Jurkat, Clone E6-1 (cell line): ENCODE data around the gene RCL1.

ENCODE experiments used
- DNase-seq: peaks from one replicate; pipeline ENCODE4 v3.0.0-alpha.2; 2011; ENCODE audit warnings: low read depth, low spot score
- H3K4me3 ChIP-seq: 2 replicates; pipeline ENCODE4 v1.5.1; 2011; ENCODE audit warnings: mild to moderate bottlenecking, low read length, control low read depth, moderate library complexity

The RCL1 gene

GRCh38 chr9:4804531-4805016 is 11.8 kb downstream of the RCL1 start:
- no peak overlapping the region for H3K4me3 ChIP-seq
- DNase-seq = no peak

GRCh38 chr9:4805191-4805918 is 12.6 kb downstream of the RCL1 start:
- H3K4me3 ChIP-seq = no peak overlapping the region
- no peak for DNase-seq

DNA sequence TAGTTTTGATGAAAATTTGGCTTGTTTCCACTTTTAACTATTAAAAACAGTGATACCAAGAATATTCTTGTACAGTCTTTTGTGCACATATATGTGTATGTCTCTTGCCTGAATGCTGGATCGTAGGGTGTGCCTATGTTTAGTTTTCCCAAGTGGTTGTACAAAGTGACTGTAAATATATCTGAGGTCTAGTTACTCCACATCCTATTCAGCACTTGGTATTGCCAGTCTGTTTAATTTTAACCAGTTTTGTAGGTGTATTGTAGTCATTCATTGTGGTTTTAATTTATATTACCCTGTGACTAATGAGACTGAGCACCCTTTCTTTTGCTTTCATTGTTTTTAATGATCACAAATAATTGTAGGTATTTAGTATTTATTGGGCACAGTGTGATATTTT is 17.8 kb downstream of the RCL1 start:
- no peak overlapping the region for H3K4me3 ChIP-seq
- no peak for DNase-seq

GRCh38 chr9:4811824-4812223 is 19.1 kb downstream of the RCL1 start:
- H3K4me3 ChIP-seq = no peak overlapping the region
- DNase-seq = no peak

DNA sequence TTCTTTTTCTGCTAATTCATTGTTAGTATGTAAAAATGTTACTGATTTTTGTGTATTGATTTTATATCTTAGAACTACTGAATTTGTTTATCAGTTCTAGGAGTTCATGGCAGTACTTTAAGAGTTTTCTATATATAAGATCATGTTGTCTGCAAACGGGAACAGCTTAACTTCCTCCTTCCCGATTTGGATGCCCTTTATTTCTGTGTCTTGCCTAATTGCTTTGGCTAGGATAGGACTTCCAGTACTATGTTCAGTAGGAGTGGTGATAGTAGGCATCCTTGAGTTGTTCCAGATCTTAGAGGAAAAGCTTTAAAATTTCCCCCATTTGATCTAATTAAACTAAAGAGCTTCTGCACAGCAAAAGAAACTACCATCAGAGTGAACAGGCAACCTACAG is 20.1 kb downstream of the RCL1 start:
- no peak for DNase-seq

GRCh38 chr9:4814913-4815312 is 22.2 kb downstream of the RCL1 start:
- no peak overlapping the region for H3K4me3 ChIP-seq
- DNase-seq = no peak

More for the DNA sequence above, 20.1 kb downstream of the RCL1 start:
- H3K4me3 ChIP-seq = no peak overlapping the region

DNA sequence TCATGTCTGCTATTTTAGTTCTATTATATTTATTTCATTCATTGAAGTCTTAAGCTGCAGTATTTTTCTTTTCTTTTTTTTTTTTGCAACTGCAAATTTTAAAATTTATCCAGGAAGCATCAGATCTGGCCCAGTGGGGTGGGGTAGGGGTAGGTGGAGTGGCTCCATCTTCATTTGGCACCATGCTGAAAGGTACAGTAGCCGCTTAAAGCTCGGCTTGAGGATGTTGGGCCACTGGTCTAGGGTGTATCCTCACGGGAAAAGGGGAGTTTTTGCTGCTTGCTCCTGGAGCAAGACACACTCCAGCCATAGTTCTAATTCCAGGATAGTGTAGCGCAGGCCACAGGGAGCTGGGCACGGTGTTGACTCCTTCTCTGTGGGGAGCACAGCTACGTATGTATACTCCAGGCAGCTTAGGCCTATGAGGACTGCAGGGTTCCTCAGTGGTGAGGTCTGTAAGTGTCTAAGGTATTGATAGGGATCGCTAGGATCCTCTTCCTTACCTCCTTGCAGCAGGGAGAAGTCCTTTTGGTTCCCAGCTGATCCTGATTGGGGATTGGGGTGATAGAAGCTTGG is 22.7 kb downstream of the RCL1 start:
- DNase-seq = no peak
- no peak overlapping the region for H3K4me3 ChIP-seq

DNA sequence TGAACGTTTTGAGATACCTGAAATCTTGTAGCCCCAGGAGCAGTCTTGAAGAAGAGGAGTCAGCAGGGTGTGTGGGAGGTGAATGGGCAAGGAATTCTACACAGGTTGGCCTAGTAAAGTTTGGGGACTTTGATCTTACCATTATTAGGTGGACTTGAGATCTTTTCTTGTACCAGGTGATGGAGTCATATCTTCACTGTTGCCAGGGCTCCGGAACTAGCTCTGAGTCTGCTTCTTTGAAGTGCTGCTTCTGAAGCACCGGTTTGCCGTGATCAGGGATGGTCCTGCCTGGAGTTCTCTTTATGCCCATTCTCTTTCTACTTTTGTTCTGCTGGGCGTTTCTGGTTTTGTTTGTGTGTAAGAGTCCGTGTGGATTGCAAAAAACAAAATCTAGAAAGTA is 27.4 kb downstream of the RCL1 start:
- DNase-seq = no peak
- H3K4me3 ChIP-seq = no peak overlapping the region

DNA sequence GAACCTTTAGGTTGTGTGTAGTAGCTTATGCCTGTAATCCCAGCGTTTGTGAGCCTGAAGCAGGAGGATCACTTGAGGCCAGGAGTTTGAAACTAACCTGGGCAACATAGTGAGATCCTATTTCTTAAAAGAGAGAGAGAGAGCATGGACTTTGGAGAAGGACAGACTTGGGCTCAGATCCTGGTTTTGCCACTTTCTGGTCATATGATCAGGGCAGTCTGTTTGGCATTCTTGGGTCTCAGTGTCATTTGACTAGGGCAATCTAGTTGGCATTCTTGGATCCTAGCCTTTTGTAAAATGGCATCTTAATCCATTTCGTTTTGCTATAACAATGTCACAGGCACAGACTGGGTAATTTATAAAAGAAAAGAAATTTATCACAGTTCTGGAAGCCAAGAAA is 28.4 kb downstream of the RCL1 start:
- no peak for DNase-seq
- no peak overlapping the region for H3K4me3 ChIP-seq

DNA sequence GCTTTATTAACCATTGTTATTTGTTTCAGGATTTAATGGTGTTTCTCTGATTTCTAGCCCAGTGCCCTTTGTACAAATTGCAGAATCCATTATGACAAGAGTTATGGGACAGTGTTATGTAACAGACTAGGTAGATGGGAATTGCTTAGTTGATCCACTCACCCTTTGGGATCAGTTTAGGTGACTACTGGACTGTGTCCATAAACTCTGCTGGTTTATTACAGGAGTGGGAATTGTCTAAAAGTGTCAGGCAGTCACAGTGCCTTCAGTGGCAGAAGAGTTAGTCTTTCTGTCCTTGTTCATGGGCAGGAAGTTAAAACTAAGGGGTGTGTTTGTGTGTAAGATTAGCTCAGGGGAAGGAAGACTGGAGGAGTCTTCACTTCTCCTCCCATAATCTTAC is 29.3 kb downstream of the RCL1 start:
- no peak overlapping the region for H3K4me3 ChIP-seq
- no peak for DNase-seq

- DNase-seq = no peak
- H3K4me3 ChIP-seq = no peak overlapping the region
Observed at GRCh38 chr9:4826417-4827166, 33.8 kb downstream of the RCL1 start.

DNA sequence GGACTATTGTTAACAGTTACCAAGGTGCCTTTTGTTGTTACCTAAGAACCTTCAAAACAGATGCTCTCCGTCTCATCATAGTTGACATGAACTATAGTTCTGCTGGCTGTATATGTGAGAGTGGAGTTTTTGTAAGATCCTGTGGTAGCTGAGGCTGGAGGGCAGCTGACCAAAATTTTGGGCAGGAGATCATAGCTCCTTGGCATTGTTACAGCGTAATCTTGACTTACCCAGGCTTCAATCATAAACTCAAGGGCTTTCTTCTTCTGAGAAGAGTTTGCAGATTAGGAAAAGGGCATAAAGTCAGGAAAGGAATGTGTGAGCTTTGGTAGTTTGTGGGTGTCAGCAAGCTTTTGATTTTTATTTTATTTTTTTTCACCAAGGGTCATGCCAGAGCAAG is 34.5 kb downstream of the RCL1 start:
- no peak for DNase-seq
- no peak overlapping the region for H3K4me3 ChIP-seq

DNA sequence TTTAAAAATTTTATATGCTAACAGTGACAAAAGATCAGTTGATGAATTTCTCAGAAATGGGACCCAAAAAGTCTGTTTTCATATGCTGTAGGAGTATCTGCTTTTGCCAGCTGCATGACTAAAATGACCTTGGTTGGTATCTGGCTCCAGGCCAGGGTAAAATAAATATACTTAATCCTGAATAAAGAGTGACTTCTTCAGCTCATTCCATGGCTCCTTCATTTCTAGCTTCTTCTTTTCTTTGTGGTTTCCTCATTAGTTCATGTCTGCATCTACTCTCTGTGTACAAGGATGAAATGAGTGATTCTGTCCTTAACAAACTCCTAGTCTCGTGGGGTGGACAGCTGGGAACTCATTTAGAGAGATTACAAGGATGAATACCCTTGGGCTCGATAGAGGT is 36.0 kb downstream of the RCL1 start:
- H3K4me3 ChIP-seq = no peak overlapping the region
- DNase-seq = no peak

GRCh38 chr9:4829969-4830368 is 37.2 kb downstream of the RCL1 start:
- no peak overlapping the region for H3K4me3 ChIP-seq
- DNase-seq = no peak

- no peak for DNase-seq
- no peak overlapping the region for H3K4me3 ChIP-seq
Observed at GRCh38 chr9:4830699-4831098, 38.0 kb downstream of the RCL1 start.

- no peak overlapping the region for H3K4me3 ChIP-seq
- no peak for DNase-seq
Observed at GRCh38 chr9:4831119-4831518, 38.4 kb downstream of the RCL1 start.

DNA sequence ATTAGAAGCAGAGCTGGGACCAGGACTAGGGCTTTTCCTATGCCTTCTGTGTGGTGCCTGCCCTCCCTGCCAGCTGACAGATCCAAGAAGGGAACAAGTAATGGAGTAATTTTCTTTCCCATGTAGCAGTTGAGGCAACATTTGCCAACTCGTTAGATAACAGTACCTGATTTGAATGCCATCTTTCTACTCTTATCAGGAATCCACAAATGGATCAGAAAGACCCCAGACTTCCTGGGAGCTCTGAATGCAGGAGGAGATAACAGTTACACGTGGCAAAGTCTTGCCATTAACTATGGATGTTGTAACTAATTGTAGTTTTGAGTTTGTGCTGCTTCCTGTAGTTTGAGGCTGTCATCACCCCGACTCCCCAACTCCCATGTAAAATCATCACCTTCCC is 39.2 kb downstream of the RCL1 start:
- no peak overlapping the region for H3K4me3 ChIP-seq
- peak; percentile 18 for DNase-seq

- DNase-seq = no peak
- no peak overlapping the region for H3K4me3 ChIP-seq
Observed at GRCh38 chr9:4832786-4833579, 40.2 kb downstream of the RCL1 start.

- H3K4me3 ChIP-seq = no peak overlapping the region
Observed at GRCh38 chr9:4833781-4834560, 41.2 kb downstream of the RCL1 start.

More at GRCh38 chr9:4833781-4834560, 41.2 kb downstream of the RCL1 start:
- DNase-seq = no peak
